SK-N-SH (cell line): ENCODE data around the gene ZBTB16.

Experiments used
- CTCF ChIP-seq: fragments of 200-600 bp; sonication (generic); IDR thresholded peaks from 2 replicates; pipeline ENCODE4 v1.6.1; 2017; ENCODE audit warnings: antibody characterized with exemption, mild to moderate bottlenecking, moderate library complexity
- FOXM1 ChIP-seq: IDR thresholded peaks from 2 replicates; pipeline ENCODE4 v1.4.0; 2012; ENCODE audit warnings: low read depth, mild to moderate bottlenecking
- POLR2AphosphoS5 ChIP-seq: IDR thresholded peaks from 2 replicates; pipeline ENCODE4 v1.6.1; 2012; ENCODE audit warnings: low read depth, low read length
- REST ChIP-seq: IDR thresholded peaks from 2 replicates; pipeline ENCODE4 v1.6.1; 2012; ENCODE audit warnings: mild to moderate bottlenecking, low read depth, low read length, moderate library complexity
- TCF12 ChIP-seq: IDR thresholded peaks from 2 replicates; pipeline ENCODE4 v1.4.0; 2012

GRCh38 chr11:114283422-114283821 lies 223.9 kb downstream of the ZBTB16 start:
- TF ChIP-seq CTCF (no peak), TCF12 (no peak), POLR2AphosphoS5 (no peak), FOXM1 (no peak), REST (no peak)
